HG03039 (cell line): Measurements from ENCODE around the gene CARD11.

ENCODE experiments used
- ATAC-seq: cut with Tn5 transposase; IDR thresholded peaks from one replicate; pipeline ENCODE4 v1.9.1; 2021; ENCODE audit warnings: mild to moderate bottlenecking, moderate library complexity; ENCODE audit not compliant: unreplicated experiment

CARD11 gene

DNA sequence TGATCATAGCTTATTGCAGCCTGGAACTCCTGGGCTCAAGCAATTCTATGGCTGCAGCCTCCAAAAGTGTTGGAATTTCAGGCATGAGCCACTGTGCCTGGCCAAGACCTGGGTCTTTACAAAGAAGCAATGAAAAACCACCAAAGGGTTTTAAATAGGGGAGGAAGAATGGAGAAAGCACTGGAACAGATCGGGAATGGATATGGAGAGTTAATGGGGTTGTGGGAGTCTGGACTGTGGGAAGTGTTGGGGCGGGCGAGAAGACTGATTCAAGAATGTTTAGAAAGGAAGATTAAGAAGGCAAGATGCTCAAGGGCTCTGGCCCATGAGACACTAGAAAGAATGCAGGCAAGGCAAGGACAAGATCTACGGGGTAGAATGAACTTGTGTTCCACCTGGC is 98.5 kb downstream of the CARD11 start:
- ATAC-seq: no peak

DNA sequence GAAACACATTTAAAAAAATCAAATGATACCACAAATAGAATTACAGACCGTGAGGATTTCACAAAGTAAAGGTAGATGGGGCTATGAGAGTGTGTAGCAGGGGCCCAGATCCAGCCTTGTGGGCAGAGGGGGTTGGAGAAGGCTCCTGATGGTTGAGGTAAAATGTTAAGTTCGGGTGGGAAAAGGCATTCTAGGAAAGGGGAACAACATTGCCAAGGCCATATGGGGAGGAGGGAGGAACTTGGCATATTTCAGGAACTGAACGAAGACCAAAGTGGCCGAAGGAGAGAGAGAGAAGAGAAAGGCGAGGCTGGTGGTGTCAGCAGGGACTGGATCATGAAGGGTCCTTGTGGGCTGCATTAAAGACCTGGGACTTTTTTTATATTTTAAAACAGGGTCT is 98.9 kb downstream of the CARD11 start:
- ATAC-seq: no peak

DNA sequence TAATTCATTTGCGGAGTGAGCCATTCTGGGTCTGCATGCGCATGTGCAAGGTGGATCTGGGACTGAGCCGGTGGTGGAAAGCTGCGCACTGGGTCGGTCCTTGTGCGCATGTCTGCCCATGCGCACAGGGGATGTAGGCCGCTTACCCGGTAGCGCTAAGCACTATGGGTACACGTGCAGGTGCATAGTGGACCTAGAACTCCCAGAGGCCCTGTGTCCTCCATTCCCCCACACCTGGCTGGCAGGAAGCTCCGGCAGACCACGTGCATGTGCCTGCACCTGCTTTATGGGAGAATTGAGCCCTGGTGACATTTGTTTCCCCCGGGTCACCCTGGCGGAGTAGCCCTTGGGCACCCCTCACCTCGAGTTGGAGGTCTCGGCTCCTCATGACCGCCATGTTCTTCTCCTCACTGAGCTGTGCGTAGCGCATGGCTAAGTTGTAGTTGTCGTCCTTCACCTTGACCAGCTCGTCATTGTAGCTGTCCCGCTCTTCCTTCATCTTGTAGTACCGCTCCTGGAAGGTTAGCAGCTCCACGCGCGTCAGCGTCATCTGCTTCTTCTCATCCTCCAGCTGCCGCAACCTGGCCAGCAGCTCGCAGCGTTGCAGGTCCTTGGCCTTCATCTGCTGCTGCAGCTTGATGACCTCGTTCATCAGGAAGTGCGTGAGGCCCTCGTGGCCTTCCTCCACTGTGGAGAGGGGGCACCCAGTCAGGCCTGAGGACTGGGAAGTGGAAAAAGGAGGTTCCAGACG is 99.6 kb downstream of the CARD11 start:
- ATAC-seq: no peak

DNA sequence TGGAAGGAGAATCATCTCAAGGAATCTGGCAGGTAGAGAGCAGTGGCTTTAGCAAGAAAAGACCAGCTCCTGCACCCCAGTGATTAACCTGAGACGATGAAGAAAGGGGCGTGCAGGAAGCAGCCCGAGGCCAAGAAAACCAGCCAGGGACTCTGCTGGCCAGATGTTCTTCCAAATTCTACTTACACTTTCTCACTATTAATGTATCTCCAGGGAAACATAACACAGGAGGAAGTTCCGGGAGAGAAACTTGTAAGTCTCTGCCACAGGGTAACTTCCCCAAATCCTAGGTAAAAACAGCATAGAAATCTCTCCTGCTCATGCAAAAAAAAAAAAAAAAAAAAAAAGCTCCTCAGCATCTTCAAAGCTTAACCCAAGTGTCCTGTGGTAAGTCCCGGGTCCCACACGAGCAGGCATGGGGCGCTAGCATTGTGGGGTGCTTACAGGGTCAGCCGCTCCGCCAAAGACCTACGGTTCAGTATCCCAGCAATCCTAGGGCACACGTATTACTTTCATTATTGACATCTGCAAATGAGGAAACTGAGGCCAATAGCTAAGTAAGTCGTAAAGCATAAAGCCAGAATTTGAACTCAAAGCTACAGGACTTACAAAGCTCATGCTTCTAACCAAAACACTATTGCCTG is 102.3 kb downstream of the CARD11 start:
- ATAC-seq: no peak

DNA sequence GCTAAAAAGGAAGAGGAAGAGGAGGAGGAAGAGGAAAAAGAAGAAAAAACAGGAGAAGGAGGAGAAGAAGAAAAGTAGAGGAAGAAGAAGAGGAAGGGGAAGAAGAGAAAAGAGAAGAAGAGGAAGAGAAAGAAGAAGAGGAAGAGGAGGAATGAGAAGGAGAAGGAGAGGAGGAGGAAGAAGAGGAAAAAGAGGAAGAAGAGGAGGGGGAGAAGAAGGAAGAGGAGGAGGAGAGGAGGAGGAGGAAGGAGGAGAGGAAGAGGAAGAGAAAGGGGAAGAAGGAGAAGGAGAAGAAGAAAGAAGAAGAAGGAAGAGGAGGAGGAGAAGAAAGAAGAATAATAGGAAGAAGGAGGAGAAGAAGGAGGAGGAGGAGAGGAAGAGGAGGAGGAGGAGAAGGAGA is 103.2 kb downstream of the CARD11 start:
- no peak for ATAC-seq

DNA sequence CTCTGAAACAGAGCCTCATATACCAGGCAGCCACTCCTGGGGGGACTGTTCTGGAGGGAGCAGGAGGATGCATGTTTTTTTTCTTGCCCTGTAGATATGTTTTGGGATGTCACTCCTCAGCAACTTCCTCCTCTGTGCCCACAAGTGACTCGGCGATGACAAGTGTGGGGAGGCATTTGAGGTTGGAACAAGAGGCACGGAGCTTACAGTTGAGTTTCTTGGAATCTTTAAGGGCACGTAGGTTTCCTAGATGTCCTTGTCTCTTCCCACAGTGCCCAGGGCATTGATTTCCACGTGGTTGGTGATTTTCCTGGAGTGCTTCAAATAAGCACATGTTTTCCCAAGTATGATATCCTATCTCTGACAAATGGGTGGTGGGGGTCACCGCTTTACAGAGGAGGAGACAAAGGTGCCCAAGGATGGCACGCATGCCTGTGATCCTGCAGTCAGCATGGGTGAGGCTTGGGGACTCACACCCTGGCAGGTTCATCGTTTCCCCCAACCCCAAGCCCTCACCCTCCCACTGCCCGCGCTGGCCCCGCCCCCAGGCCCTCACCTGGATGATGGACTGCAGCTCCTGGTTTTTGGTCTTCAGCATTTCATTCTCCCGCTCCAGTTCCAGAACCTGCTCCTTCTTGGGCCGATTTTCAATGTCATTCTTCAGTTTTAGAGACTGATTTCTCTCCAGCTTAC is 104.3 kb downstream of the CARD11 start:
- no peak for ATAC-seq

DNA sequence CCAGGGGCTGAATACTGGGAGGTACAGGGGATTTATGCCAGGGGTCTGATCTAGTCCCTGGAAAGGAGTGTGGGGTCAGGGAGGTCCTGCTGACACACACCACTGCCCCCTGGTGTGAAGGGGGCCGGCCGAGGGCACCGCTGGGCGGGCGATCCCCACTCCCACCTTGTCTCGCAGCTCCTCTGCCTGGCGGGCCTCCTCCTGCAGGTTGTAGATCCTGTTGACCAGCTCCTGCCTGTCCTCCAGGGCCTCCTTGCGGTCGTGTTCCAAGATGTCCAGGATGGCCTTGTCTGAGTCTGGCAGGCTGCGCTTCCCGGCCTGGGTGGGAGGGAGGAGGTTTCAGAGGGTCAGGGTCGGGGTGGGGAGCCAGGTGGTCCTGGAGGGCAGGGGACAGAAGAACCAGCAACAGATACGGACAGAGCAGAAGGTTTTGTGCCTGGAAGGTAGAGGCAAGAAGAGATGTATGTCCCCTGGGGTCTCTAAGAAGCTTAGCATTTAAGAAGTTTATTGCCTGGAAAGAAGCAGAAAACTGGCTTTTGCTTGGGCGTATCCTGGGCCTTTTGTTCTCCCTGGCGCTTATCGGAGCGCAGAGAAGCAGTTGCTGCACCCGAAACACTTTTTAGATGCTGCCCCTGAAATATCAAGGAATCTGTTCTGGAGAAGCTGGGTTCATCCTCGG is 105.0 kb downstream of the CARD11 start:
- ATAC-seq: no peak

DNA sequence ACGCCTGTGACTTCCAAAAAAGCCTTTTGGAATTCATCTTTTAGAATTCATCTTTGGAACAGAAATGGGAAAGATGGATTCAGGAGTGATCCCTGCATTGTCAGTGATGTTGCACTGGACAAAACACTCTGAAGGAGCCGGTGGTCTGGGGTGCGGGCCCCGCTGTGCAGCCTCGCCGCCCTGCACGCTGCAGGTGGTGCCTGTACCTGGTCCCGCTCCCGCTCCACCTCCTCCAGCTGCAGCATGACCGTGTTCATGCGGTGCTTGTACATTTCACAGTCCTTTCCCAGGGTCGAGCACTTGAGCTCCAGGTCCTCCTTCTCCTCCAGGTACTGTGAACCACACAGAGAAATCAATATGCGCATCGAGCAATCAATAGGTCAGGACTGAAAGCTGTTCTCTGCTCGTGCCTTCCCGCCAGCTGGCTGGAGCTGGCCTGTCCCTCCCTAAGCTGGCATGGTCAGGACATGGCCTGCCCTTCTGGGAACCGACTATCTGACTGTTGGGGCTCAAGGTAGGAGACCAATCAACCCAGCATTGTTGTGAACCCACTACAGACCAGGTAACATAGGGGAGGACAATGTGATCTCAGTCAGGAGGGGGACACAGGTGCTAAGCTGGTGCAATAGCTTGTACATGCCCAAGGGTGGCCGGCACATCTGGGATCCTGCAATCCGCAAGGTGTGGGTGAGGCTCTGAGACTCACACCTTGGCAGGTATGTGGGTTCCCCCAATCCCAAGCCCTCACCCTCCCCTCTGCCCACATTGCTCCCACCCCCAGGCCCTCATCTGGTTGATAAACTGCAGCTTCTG is 105.8 kb downstream of the CARD11 start:
- ATAC-seq: no peak

DNA sequence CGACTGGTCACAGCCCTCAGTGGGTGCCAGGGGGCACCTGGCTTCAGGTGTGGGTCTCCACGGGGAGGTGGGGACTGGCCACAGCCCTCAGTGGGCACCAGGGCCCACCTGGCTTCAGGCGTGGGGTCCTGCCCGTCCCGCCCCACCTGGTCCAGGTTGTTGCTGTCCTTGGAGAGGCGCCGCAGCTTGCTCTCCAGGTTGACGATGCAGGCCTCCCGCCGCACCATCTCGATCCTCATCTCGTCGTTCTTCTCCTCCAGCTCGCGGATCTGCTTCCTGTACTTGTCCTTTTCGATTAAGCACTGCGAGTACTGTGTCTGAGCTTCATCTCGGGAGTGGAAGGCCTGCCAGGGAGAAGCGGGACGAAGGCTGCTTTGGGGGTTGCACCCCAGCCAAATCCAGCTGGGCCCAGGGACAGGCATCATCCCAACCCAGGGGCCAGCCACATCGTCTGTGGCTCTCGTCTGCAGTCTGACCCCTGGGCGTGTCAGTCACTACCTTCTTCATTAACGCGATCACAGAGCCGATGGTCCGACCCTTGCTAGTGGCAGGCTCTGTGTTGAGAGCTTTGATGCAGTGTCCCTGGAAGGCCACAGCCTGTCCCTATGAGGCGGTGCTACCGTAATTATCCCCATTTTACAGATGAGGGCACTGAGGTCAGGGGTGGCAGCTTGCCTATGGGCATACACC is 106.6 kb downstream of the CARD11 start:
- ATAC-seq: no peak

DNA sequence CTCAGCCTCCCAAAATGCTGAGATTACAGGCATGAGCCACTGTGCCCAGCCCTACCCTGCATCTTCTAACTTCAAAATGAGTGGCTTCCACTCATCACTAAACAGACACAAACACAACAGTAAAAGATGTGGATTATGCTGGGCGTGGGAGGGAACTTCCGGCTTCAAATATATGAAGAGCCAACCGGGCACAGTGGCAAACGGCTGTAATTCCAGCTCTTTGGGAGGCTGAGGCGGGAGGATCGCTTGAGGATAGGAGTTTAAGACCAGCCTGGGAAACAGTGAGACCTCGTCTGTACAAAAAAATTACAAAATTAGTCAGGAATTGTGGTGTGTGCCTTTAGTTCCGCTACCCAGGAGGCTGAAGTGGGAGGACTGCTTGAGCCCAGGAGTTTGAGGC is 107.4 kb downstream of the CARD11 start:
- ATAC-seq: no peak

DNA sequence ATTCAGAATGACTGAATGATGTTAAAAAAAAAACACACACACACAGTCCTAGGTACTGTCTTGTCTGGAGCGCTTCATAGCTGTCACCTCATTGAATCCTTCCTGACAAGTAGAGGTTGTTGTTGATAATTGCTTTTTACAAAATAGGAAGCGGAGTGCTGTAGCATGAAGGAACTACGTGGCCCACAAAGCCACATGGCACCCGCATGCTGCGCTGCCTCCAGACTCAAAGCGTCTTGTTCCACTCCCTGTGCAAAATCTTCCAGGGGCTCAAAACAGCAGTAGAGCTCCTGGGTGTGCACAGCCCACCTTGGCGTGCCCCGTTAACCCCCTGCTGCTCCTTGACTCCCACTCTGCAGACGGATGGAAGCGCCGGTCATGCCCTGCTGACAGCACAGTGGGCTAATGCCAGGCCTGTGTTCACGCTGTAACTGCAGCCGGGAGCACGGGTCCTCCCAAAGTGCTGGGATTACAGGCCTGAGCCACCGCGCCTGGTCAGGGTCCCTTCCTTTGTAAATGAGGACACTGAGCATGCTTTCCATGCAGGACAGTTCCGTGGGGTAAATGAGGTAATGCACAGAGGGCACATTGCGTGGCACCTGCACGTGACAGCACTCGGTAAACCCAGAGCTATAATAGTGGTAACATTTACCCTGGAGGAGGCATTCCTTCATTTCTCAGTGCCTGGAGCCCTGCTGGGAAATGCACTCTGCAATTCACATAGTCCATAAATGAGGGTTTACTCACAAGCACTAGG is 108.5 kb downstream of the CARD11 start:
- ATAC-seq: no peak

DNA sequence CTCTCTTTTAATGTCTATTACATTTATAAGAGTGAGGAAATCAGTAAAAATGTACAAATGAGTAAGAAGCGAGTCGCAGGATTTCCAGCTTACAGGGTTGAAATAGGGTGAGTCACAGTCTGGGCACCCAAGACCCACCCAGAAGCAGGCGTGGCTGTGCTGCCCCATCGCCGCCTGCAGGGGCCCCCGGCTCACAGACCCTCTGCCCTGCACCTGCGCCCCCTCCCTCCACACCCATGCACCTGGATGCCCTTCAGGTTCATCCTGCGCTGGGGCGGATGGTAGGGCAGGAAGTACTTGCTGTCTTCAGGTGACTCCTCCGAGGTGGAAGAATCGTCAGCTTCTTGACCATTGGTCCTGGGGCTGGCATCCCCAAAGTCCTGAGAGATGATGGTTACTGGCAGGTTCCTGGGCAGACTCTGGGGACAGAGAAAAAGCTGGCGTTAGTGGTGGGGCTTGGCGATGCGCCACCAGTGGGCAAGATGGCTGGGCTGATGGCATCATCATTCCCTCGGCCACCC is 109.4 kb downstream of the CARD11 start:
- ATAC-seq: no peak

DNA sequence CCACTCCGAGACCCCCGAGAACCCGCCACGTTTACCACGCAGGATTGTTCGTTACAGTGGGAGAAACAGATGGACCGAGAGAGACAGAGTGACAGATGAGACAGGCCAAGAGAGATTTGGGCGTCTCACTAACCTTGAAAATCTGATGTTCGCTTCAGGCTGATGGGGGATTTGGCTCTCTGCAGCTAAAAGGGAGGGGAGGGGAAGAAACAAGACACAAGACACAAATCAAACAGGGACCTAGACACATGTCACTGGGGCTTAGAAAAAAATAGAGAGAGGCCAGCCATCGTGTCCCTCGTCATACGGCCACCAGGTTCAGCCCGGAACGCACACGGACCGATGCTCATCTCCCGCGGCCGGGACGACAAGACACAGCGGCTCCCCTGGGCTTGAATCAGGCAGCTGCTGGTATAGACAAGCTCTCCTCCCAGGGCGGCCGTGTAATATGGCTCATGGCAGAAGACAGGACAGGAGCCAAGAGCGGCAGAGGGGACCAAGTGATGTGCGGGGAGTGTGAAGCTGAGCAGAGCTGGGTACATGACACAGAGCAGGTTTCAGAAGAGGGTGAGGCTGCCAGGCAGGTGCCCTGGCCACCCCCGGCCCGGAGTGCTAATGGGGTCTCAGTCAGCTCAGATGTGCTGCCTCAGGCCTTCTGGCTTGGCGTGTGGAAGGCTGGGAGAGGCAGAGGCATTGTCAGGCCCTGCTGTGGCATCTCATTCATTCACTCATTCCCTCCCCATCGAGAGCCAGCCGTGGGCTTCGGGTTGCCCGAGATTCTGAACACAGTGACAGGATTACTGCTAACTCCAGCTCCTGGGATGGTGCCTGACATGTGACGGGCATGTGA is 111.0 kb downstream of the CARD11 start:
- no peak for ATAC-seq

DNA sequence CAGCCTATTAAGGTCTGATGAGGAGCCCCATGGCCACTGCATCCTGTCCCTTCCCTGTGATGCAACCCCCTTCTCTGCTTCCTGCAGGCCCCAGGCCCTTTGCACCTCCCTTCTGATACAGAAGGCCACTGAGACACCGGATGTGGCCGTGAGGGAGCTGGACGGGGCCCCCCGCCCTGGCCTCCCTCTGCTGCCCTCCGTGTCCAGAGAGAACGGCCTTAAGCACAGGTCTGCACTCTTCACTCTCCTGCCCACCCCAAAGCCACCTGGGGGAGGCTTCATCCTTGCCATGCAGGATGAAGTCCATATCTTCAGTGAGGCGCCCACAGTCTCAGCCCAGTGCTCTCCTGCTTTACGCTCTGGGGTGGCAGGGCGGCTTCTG is 112.6 kb downstream of the CARD11 start:
- ATAC-seq: no peak

DNA sequence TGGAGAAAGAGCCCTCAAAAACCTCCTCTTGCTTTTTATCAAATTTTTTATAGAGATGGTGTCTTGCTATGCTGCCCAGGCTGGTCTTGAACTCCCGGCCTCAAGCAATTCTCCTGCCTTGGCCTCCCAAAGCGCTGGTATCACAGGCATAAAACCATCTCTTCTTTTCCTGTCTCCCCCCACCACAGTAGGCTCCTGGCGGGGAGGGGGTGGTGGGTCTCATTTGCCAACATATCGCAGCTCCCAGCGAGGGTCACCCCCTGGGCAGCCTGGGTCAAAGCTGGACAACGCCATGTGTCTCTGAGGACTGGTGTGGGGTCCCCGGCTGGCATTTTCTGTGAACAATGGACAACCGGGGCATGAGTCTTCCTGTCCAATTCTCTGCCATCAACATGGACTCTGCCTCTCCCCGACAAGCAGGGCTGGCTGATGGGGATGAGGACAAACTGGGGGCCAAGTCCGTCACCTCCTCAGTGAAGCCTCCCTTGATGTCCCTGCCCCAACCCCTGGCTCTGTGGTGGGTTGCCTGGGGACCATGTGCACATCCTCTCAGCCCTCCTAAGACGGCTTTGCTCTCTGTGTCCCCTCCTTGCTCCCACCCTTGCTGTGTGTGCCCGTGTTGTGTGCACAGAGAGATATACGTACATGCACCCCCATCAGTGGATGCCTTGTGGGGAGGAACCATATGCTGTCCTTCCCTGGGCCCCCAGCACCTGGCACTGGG is 113.2 kb downstream of the CARD11 start:
- ATAC-seq: no peak

DNA sequence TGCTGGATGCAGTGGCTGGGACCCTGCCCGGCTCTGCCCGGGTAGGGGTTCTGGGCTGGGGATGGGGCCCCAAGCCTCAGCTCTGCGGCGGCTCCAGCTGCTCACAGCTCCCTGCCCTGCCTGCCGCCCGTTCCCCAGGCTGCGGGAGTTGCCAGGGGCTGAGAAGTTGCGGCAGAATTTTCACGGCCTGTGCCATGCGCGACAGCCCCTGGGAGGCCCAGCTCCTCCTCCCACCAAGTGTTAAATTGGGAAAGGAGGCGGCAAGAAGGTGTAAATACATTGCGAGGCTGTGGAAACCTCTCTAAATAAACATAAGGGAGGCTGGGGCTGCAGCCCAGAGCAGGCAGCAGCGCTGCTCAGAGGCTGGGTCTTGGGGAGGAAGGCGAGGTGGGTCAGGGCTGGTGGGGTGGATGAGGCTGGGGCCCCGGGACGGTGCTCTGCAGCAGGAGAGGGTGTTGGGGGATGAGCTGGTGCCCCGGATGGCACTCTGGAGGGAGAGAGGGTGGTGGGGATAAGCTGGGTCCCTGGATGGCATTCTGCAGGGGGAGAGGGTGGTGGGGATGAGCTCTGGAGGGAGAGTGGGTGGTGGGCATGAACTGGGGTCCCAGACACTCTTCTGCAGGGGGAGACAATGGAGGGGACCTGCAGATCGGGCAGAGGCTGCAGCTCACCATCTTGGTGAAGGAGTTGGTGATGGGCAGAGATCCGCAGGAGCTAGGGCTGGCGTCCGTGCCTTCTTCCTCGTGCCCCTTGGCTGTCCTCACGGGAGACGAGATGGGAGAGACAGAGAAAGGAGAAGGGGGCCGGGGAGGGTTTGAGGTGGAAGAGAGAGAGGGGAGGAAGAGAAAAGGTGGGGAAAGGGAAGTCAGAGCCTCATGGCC is 114.1 kb downstream of the CARD11 start:
- ATAC-seq: no peak
